Activated T-cell treated with anti-CD3 and anti-CD28 coated beads, Interleukin-2, amount 50 U/mL, for 48 hours (primary cell): ENCODE results near the gene ADAM10.
"Not testable (repeated sequence)": the region's sequence is repeated elsewhere in the genome, so short reads cannot be mapped to it uniquely, and the experiment has no call there.

Source experiments
- DNase-seq, 2 experiments: peaks; one replicate each; pipeline ENCODE4 v3.0.0-alpha.2; 2020

Gene ADAM10

GRCh38 chr15:58749532-58750337, at the start of gene ADAM10:
TSS of gene ADAM10 (minus strand) at chr15:58749707. CDS start at chr15:58749534, 173 bp downstream.
- peak; percentile 98 to 99 for DNase-seq

GRCh38 chr15:58797505-58797904, 48.0 kb upstream of the ADAM10 start:
- no peak for DNase-seq

GRCh38 chr15:58795825-58796224, 46.3 kb upstream of the ADAM10 start:
- DNase-seq, result no peak

- no peak for DNase-seq
Measured at GRCh38 chr15:58793862-58794261, 44.4 kb upstream of the ADAM10 start.

- no peak for DNase-seq
Measured at GRCh38 chr15:58788056-58788710, 38.7 kb upstream of the ADAM10 start.

- DNase-seq, result no peak
Measured at GRCh38 chr15:58785355-58785754, 35.8 kb upstream of the ADAM10 start.

- DNase-seq, result no peak
Measured at GRCh38 chr15:58779554-58779953, 30.0 kb upstream of the ADAM10 start.

GRCh38 chr15:58777107-58777506, 27.6 kb upstream of the ADAM10 start:
- no peak for DNase-seq

- DNase-seq, result no peak
Measured at GRCh38 chr15:58775402-58775801, 25.9 kb upstream of the ADAM10 start.

GRCh38 chr15:58773024-58773423, 23.5 kb upstream of the ADAM10 start:
- DNase-seq, result no peak

- peak; percentile 41 to 48 for DNase-seq
Measured at GRCh38 chr15:58771621-58772250, 22.2 kb upstream of the ADAM10 start.

GRCh38 chr15:58770857-58771620, 21.5 kb upstream of the ADAM10 start, which contains the start of gene MINDY2:
TSS of gene MINDY2 (plus strand) at chr15:58771302. CDS start at chr15:58771396, 94 bp downstream.
- DNase-seq, result peak; percentile 94 to 96

- DNase-seq, result no peak
Measured at GRCh38 chr15:58770519-58770856, 21.0 kb upstream of the ADAM10 start.

GRCh38 chr15:58768601-58769004, 19.1 kb upstream of the ADAM10 start:
- not testable (repeated sequence) for DNase-seq

- no peak for DNase-seq
Measured at GRCh38 chr15:58766290-58766689, 16.8 kb upstream of the ADAM10 start.

- DNase-seq, result no peak
Measured at GRCh38 chr15:58764468-58764867, 15.0 kb upstream of the ADAM10 start.

GRCh38 chr15:58762731-58763130, 13.2 kb upstream of the ADAM10 start:
- no peak for DNase-seq

GRCh38 chr15:58762285-58762684, 12.8 kb upstream of the ADAM10 start:
- DNase-seq, result no peak

GRCh38 chr15:58761010-58761388, 11.5 kb upstream of the ADAM10 start:
- no peak for DNase-seq

GRCh38 chr15:58760385-58761009, 11.0 kb upstream of the ADAM10 start:
- DNase-seq, result no peak

GRCh38 chr15:58758141-58758540, 8.6 kb upstream of the ADAM10 start:
- DNase-seq, result no peak

- DNase-seq, result no peak
Measured at GRCh38 chr15:58755956-58756355, 6.4 kb upstream of the ADAM10 start.

GRCh38 chr15:58755350-58755749, 5.8 kb upstream of the ADAM10 start:
- no peak for DNase-seq
